K562 (cell line): ENCODE results near the gene PDIA4. TPM values are rescaled to one million over a fixed set of nuclear protein-coding genes. Genes with fewer than 3 reads are reported as not detected.
A peak's percentile ranks its signal among the peaks of the same experiment; 100 is the strongest.

Source experiments
- CBFA2T3 ChIP-seq: fragments of 450-650 bp; IDR thresholded peaks from 2 replicates; pipeline ENCODE4 v1.6.1; 2017
- DPF2 ChIP-seq: fragments of 450-650 bp; IDR thresholded peaks from 2 replicates; pipeline ENCODE4 v1.6.1; 2016
- EP300 ChIP-seq: IDR thresholded peaks from 2 replicates; pipeline ENCODE4 v1.6.1; 2012; ENCODE audit warnings: low read length, improper control_type of control experiment
- FOS ChIP-seq: IDR thresholded peaks from 3 replicates; pipeline ENCODE4 v1.6.1; 2011; ENCODE audit not compliant: insufficient read length; ENCODE audit errors: extremely low read depth
- JUN ChIP-seq, 2 experiments: sonication (generic) in 1 of 2; formaldehyde crosslinking in 1 of 2; IDR thresholded peaks; 2 replicates each; pipeline versions ENCODE4 v1.6.1 to v1.8.0; 2012 to 2022; ENCODE audit warnings: borderline replicate concordance in 2 of 2, mild to moderate bottlenecking in 2 of 2, improper control_type of control experiment in 1 of 2, low read depth in 1 of 2, low read length in 1 of 2, missing genetic modification reagents in 1 of 2
- JUNB ChIP-seq: fragments of 450-650 bp; formaldehyde crosslinking; conservative IDR thresholded peaks from 2 replicates; pipeline ENCODE4 v1.4.0; 2020; ENCODE audit warnings: mild to moderate bottlenecking
- LEF1 ChIP-seq: fragments of 450-650 bp; IDR thresholded peaks from 2 replicates; pipeline ENCODE4 v1.6.1; 2016; ENCODE audit warnings: mild to moderate bottlenecking
- MAFF ChIP-seq: IDR thresholded peaks from 2 replicates; pipeline ENCODE4 v1.6.1; 2012; ENCODE audit warnings: low read length, improper control_type of control experiment
- MGA ChIP-seq: fragments of 450-650 bp; IDR thresholded peaks from 2 replicates; pipeline ENCODE4 v1.6.1; 2016; ENCODE audit warnings: mild to moderate bottlenecking, moderate library complexity
- POLR2B ChIP-seq: fragments of 450-650 bp; IDR thresholded peaks from 2 replicates; pipeline ENCODE4 v1.6.1; 2018; ENCODE audit warnings: low read depth; ENCODE audit not compliant: partially characterized antibody
- SIN3B ChIP-seq: fragments of 450-650 bp; IDR thresholded peaks from 2 replicates; pipeline ENCODE4 v1.6.1; 2017; ENCODE audit warnings: low read depth, mild to moderate bottlenecking, moderate library complexity
- SRSF9 ChIP-seq: fragments of 200-400 bp; formaldehyde crosslinking; IDR thresholded peaks from 2 replicates; pipeline ENCODE4 v1.6.1; 2017; ENCODE audit warnings: low read depth, low read length, borderline replicate concordance
- ZBTB33 ChIP-seq: sonication (generic); formaldehyde crosslinking; IDR thresholded peaks from 2 replicates; pipeline ENCODE4 v1.8.1; 2023; ENCODE audit warnings: mild to moderate bottlenecking, missing genetic modification reagents
- ZC3H11A ChIP-seq: IDR thresholded peaks from 2 replicates; pipeline ENCODE4 v1.6.1; 2012; ENCODE audit warnings: low read depth, low read length, improper control_type of control experiment
- ZNF384 ChIP-seq: IDR thresholded peaks from 2 replicates; pipeline ENCODE4 v1.6.1; 2012; ENCODE audit warnings: low read depth, low read length, improper control_type of control experiment
- ZNF444 ChIP-seq: fragments of 250-450 bp; sonication (Bioruptor Pico); IDR thresholded peaks from 2 replicates; pipeline ENCODE4 v1.4.0; 2020; ENCODE audit warnings: mild to moderate bottlenecking, moderate library complexity
- polyA plus RNA-seq, 8 experiments: library from polyadenylated mRNA; depleted of rRNA in 4 of 8; stranded (reverse) in 5 of 8; unstranded in 3 of 8; fragments of >200 nt; fragmentation: Nextera tagmentation in 2 of 8; fragmentation: Illumina TruSeq in 1 of 8; extraction: Ambion mirVana in 2 of 8; extraction: Trizol in 1 of 8; gene quantifications; 2 replicates each; pipeline versions ENCODE4 v1.2.1 to v1.2.3, GENCODE V29; 2011 to 2014; ENCODE audit warnings: inconsistent platforms in 1 of 8, missing spikeins in 1 of 8
- total RNA-seq, 7 experiments: library from RNA; depleted of rRNA in 6 of 7; stranded (reverse); fragments of >200 nt in 6 of 7; fragmentation: Illumina TruSeq in 2 of 7; extraction: Trizol in 2 of 7; gene quantifications; 2 replicates each; pipeline versions ENCODE4 v1.2.1 to v1.2.3, GENCODE V29; 2011 to 2021; ENCODE audit warnings: low replicate concordance in 1 of 7

Gene PDIA4
- total and polyA plus RNA-seq, 9 of the 15 experiments (the other 6 are each of a cell fraction or from before 2014, with no cell fraction given): 9.1 to 175 (median 146) TPM

- TF ChIP-seq MGA (no peak), EP300 (peak; percentile 52; the same call in 1 of the 2 replicates), LEF1 (no peak), POLR2B (no peak), DPF2 (peak; percentile 83), ZBTB33 (CRISPR knock-in tag) (0 out of 2 replicates have a peak, but pooled peaks have one; percentile 43), ZC3H11A (no peak), FOS (peak; percentile 30), MAFF (peak; percentile 57; the same call in 1 of the 2 replicates), ZNF444 (CRISPR knock-in tag) (no peak), JUN (IDR thresholded peaks at IDR 0.05; ENCODE audit: borderline replicate concordance, low read depth, low read length) (no peak), JUN (CRISPR knock-in tag; IDR thresholded peaks at IDR 0.05; ENCODE audit: borderline replicate concordance) (no peak), SRSF9 (no peak), SIN3B (no peak), JUNB (no peak), CBFA2T3 (peak; percentile 46), ZNF384 (no peak)
These were observed 13.0 kb upstream of the PDIA4 start (continued) for GRCh38 chr7:149041350-149041749.
